ENCODE measurements around the gene EVA1C.
"Not testable (repeated sequence)": the region's sequence is repeated elsewhere in the genome, so short reads cannot be mapped to it uniquely, and the experiment has no call there.

Gene EVA1C

GRCh38 chr21:32426592-32427051 lies 14.1 kb downstream of the EVA1C start:
- in situ Hi-C loops (cut with MboI; ENCODE audit: low pct_unique_long_range_greater_than_20kb, low sequenced_read_pairs, unreplicated experiment): no loop called here
- TF ChIP-seq, protein P1, sequence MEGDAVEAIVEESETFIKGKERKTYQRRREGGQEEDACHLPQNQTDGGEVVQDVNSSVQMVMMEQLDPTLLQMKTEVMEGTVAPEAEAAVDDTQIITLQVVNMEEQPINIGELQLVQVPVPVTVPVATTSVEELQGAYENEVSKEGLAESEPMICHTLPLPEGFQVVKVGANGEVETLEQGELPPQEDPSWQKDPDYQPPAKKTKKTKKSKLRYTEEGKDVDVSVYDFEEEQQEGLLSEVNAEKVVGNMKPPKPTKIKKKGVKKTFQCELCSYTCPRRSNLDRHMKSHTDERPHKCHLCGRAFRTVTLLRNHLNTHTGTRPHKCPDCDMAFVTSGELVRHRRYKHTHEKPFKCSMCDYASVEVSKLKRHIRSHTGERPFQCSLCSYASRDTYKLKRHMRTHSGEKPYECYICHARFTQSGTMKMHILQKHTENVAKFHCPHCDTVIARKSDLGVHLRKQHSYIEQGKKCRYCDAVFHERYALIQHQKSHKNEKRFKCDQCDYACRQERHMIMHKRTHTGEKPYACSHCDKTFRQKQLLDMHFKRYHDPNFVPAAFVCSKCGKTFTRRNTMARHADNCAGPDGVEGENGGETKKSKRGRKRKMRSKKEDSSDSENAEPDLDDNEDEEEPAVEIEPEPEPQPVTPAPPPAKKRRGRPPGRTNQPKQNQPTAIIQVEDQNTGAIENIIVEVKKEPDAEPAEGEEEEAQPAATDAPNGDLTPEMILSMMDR (IDR thresholded peaks at IDR 0.05; ENCODE audit: extremely low read depth, insufficient read depth, missing control alignments): no peak
- no peak for DNase-seq (ENCODE audit: low spot score)

GRCh38 chr21:32427958-32428623 lies 15.6 kb downstream of the EVA1C start:
- TF ChIP-seq, protein P1 (IDR thresholded peaks at IDR 0.05; ENCODE audit: extremely low read depth, insufficient read depth, missing control alignments): no peak
- in situ Hi-C loops (cut with MboI; ENCODE audit: low pct_unique_long_range_greater_than_20kb, low sequenced_read_pairs, unreplicated experiment): no loop called here

DNA sequence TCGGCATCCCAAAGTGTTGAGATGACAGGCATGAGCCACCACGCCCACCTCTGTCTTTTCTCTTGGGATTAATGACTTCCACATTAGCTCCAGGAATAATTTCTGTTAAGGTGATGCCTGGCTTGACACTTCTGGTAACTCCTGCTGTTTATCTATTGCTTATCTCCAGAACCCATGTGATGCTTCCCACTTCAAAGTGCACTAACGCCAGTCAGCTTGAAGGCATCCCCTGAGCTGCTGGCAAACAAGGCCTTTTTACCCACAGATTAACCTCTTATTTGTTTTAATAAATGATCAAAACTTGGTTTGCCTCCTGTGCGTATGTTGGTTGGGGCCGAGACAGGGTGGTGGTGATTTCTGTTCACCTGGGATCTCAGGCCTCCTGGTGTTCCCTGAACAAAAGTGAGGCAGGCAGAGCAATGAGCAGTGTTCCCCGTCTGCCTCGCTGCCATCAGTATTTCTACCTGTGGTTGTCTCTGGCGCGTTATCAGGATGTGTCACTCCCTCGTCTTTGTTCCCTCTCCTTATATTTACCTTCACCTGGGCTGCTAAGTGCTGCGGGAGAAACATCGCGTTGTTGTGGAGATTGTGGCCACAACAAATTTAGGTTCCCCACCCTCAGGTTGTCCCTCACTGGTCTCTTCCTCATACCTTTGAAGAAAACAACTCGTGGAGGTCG lies 20.6 kb downstream of the EVA1C start:
- in situ Hi-C loops (cut with MboI; ENCODE audit: low pct_unique_long_range_greater_than_20kb, low sequenced_read_pairs, unreplicated experiment); DNase-seq (ENCODE audit: low spot score): not testable (repeated sequence)

More at GRCh38 chr21:32427958-32428623, 15.6 kb downstream of the EVA1C start:
- DNase-seq (ENCODE audit: low spot score): no peak

GRCh38 chr21:32437729-32438128 lies 25.2 kb downstream of the EVA1C start:
- in situ Hi-C loops (cut with MboI; ENCODE audit: low pct_unique_long_range_greater_than_20kb, low sequenced_read_pairs, unreplicated experiment): no loop called here
- TF ChIP-seq, protein P1 (IDR thresholded peaks at IDR 0.05; ENCODE audit: extremely low read depth, insufficient read depth, missing control alignments): no peak
- DNase-seq (ENCODE audit: low spot score): no peak

DNA sequence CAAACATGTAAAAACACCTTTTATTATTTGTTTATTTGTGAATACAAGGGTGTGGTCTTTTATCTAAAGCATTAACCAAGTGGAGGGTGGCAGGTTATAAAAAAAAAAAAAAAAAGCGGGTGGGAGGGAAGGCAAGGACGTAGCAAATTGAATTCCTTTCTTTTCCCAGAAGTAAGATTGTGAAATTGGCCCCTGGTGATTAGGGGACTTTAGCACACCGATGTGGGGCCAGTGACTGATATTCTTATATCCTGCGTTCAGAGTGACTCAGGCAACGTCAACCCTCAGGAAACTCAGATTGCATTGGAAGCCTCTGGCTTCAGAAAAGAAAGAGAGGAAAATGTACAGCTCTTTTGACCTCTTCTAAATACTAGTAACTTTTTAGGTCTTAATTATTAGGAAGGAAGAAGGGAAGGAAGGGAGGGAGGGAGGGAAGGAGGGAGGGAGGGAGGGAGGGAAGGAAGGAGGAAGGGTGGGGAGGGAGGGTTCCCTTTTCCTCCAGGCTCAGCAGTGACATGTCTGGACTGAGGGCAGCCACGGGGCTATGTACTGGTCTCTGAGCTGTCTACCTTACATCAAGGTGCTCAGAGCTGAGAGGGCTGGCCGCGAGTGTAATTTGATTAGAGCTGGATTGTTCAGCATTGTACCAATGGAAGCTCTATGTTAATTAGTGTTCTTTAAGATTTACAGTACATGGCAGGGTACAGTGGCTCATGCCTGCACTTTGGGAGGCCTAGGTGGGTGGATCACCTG lies 30.2 kb downstream of the EVA1C start:
- no peak for DNase-seq (ENCODE audit: low spot score)
- in situ Hi-C loops (cut with MboI; ENCODE audit: low pct_unique_long_range_greater_than_20kb, low sequenced_read_pairs, unreplicated experiment): no loop called here
- TF ChIP-seq, protein P1 (IDR thresholded peaks at IDR 0.05; ENCODE audit: extremely low read depth, insufficient read depth, missing control alignments): no peak

DNA sequence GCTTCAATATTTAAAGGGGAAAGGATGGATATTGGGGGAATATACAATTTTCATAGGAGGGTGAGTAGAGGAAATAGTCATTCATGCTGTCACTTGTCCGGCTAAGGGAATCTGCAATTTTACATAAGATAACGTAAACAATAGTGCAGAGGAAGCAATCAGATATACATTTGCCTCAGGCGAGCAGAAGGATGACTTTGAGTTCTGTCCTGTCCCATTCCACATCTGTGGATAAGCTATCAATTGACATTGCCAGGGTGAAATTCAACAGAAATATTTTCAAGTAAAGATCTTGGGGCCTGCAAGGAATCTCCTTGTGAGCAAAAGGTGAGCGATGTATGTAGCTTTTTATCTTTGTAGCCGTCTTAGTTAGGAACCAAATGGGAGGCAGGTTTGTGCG lies 32.6 kb downstream of the EVA1C start:
- no peak for DNase-seq (ENCODE audit: low spot score)
- in situ Hi-C loops (cut with MboI; ENCODE audit: low pct_unique_long_range_greater_than_20kb, low sequenced_read_pairs, unreplicated experiment): no loop called here
- TF ChIP-seq, protein P1 (IDR thresholded peaks at IDR 0.05; ENCODE audit: extremely low read depth, insufficient read depth, missing control alignments): no peak

DNA sequence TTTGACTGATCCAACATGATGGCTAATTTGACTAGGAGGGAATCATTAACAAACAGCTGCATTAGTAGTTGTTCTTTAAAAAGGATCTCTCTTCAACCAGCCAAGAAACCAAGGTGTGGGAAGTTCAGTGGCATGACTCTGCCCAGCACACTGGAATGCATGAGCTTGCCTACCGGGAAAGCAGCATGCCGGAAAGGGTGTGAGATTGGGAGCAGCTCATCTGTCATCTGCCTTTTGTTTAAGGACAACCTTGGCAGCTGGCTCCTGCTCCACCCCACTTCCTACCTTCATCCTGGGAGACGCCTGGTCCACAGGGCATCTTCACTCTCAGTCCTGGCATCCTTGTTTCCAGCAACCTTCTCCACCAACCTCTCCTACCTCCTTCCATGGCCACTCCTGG lies 33.9 kb downstream of the EVA1C start:
- in situ Hi-C loops (cut with MboI; ENCODE audit: low pct_unique_long_range_greater_than_20kb, low sequenced_read_pairs, unreplicated experiment); DNase-seq (ENCODE audit: low spot score): not testable (repeated sequence)

Data from GM13977 (cell line).